Panc1 (cell line): Measurements from ENCODE around the gene NFKB2. TPM values are rescaled to one million over a fixed set of nuclear protein-coding genes. Genes with fewer than 3 reads are reported as not detected.

Source experiments
- ATAC-seq: fragments of 200-7000 bp; cut with Tn5 transposase; 2 replicates; pipeline ENCODE4 v1.9.1; 2020; ENCODE audit warnings: mild to moderate bottlenecking, moderate library complexity
- BruUV-seq: library from RNA; stranded (reverse); fragments of 400-500 nt; replicated peaks from 2 replicates; lab custom pipeline; 2021; lab: Mats Ljungman, UMichigan
- CTCF ChIA-PET: fragments of 300-600 bp; sonication (Branson Sonifier 250); formaldehyde crosslinking; loops from one replicate; lab custom pipeline; 2022; ENCODE audit warnings: antibody characterized with exemption; lab: Charles Lee
- POLR2A ChIA-PET: fragments of 300-600 bp; sonication (Branson Sonifier 250); formaldehyde crosslinking; loops from one replicate; lab custom pipeline; 2022; ENCODE audit warnings: antibody characterized with exemption; lab: Charles Lee
- DNase-seq: peaks from one replicate; pipeline ENCODE4 v3.0.0-alpha.2; 2010; ENCODE audit warnings: low read depth, low spot score
- H3K27ac ChIP-seq: 2 replicates; pipeline ENCODE4 v1.5.1; 2011; ENCODE audit warnings: mild to moderate bottlenecking, low read length, inconsistent platforms
- H3K27me3 ChIP-seq: fragments of 200-500 bp; sonication (Bioruptor generic); 2 replicates; pipeline ENCODE4 v1.6.0; 2014; ENCODE audit warnings: low read length, inconsistent platforms; ENCODE audit not compliant: control insufficient read depth, insufficient read depth
- H3K36me3 ChIP-seq: fragments of 200-500 bp; sonication (Bioruptor generic); 2 replicates; pipeline ENCODE4 v1.5.1; 2014; ENCODE audit warnings: inconsistent platforms, mild to moderate bottlenecking, low read length, moderate library complexity; ENCODE audit not compliant: control insufficient read depth, insufficient read depth
- H3K4me1 ChIP-seq: 2 replicates; pipeline ENCODE4 v1.5.1; 2011; ENCODE audit warnings: inconsistent platforms, mild to moderate bottlenecking, low read length, moderate library complexity; ENCODE audit not compliant: control insufficient read depth, insufficient read depth
- H3K4me3 ChIP-seq, 2 experiments: 2 replicates each; pipeline ENCODE4 v1.5.1; 2011 to 2012; ENCODE audit warnings: low read depth in 2 of 2, low read length in 2 of 2, mild to moderate bottlenecking in 2 of 2, inconsistent platforms in 1 of 2, moderate library complexity in 1 of 2
- H3K9me3 ChIP-seq: fragments of 200-500 bp; sonication (Bioruptor generic); 2 replicates; pipeline ENCODE4 v1.5.1; 2014; ENCODE audit warnings: low read depth, mild to moderate bottlenecking, inconsistent platforms, low read length, moderate library complexity; ENCODE audit not compliant: control insufficient read depth, insufficient read depth
- POLR2AphosphoS5 ChIP-seq: IDR thresholded peaks from 2 replicates; pipeline ENCODE4 v1.6.1; 2012; ENCODE audit warnings: mild to moderate bottlenecking, low read depth, low read length, moderate library complexity
- REST ChIP-seq, 2 experiments: IDR thresholded peaks; 2 replicates each; pipeline ENCODE4 v1.6.1; 2011 to 2012; ENCODE audit warnings: low read depth in 2 of 2, control low read depth in 1 of 2, low read length in 1 of 2, mild to moderate bottlenecking in 1 of 2, moderate library complexity in 1 of 2; ENCODE audit not compliant: insufficient read depth in 1 of 2
- SIN3A ChIP-seq: IDR thresholded peaks from 2 replicates; pipeline ENCODE4 v1.6.1; 2012; ENCODE audit warnings: low read depth, mild to moderate bottlenecking, low read length, moderate library complexity, borderline replicate concordance; ENCODE audit not compliant: insufficient read depth
- TCF7L2 ChIP-seq: IDR thresholded peaks from 2 replicates; pipeline ENCODE4 v1.6.1; 2011; ENCODE audit warnings: mild to moderate bottlenecking, low read depth, low read length, inconsistent platforms
- in situ Hi-C: cut with HindIII; loops from 2 replicates; pipeline ENCODE4 v1.10.0; 2016; ENCODE audit warnings: low sequenced_read_pairs, low pct_unique_long_range_greater_than_20kb
- intact Hi-C: fragments of 100-400 bp; cut with micrococcal nuclease; formaldehyde crosslinking; loops from one replicate; pipeline ENCODE4 v1.10.0; 2022; ENCODE audit not compliant: unreplicated experiment
- total RNA-seq: library from RNA; stranded (reverse); gene quantifications from one replicate; pipeline ENCODE4 v1.2.1, GENCODE V29; 2021; ENCODE audit not compliant: unreplicated experiment
- TF ChIP-seq, protein P1 (sequence below): fragments of 450-650 bp; IDR thresholded peaks from 2 replicates; pipeline ENCODE4 v1.5.1; 2017; ENCODE audit warnings: mild to moderate bottlenecking

Gene NFKB2
- total RNA-seq, 1 experiment from 2014 or later = 105 TPM

DNA sequence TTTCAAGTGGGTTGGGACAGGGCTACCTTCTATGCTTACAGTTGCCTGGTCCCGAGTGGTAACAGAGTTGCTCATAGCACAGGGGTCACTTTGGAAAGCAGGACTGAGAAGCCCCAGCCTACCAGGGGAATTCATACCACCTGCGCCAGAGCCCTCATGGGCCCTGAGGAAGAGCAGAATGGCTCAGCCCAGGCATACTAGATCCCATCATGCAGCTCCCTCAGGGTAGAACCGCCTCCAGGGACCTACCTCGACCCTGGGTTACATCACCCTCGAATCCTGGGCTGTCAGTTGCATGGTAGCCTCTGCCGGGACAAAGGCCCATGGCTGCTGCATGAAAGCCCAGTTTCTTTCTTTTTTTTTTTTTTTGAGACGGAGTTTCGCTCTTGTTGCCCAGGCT lies 34.0 kb downstream of the NFKB2 start:
- no peak for TF ChIP-seq REST (IDR thresholded peaks at IDR 0.05; ENCODE audit: insufficient read depth in 1 of 2, low read depth in 2 of 2, low read length in 1 of 2)
- TF ChIP-seq, protein P1, sequence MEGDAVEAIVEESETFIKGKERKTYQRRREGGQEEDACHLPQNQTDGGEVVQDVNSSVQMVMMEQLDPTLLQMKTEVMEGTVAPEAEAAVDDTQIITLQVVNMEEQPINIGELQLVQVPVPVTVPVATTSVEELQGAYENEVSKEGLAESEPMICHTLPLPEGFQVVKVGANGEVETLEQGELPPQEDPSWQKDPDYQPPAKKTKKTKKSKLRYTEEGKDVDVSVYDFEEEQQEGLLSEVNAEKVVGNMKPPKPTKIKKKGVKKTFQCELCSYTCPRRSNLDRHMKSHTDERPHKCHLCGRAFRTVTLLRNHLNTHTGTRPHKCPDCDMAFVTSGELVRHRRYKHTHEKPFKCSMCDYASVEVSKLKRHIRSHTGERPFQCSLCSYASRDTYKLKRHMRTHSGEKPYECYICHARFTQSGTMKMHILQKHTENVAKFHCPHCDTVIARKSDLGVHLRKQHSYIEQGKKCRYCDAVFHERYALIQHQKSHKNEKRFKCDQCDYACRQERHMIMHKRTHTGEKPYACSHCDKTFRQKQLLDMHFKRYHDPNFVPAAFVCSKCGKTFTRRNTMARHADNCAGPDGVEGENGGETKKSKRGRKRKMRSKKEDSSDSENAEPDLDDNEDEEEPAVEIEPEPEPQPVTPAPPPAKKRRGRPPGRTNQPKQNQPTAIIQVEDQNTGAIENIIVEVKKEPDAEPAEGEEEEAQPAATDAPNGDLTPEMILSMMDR = no peak
- TF ChIP-seq POLR2AphosphoS5 = no peak
- no peak for TF ChIP-seq SIN3A
- TF ChIP-seq TCF7L2 = no peak
- intact Hi-C loops (no loop called here), in situ Hi-C loops (no loop called here)
- H3K4me1 ChIP-seq = 0 out of 2 replicates have a peak, but pooled peaks cover 5% of the 10 kb centered on the region
- no peaks in the 10 kb centered on the region; the same call in 1 of the 2 replicates for H3K36me3 ChIP-seq
- H3K27ac ChIP-seq = no peak overlapping the region
- CTCF ChIA-PET = no interaction called here
- H3K4me3 ChIP-seq = no peak overlapping the region
- POLR2A ChIA-PET = no interaction called here
- DNase-seq = no peak
- ATAC-seq = no peak
- no peaks in the 10 kb centered on the region for H3K9me3 ChIP-seq
- BruUV-seq = no TSS peak
- H3K27me3 ChIP-seq = no peaks in the 10 kb centered on the region

DNA sequence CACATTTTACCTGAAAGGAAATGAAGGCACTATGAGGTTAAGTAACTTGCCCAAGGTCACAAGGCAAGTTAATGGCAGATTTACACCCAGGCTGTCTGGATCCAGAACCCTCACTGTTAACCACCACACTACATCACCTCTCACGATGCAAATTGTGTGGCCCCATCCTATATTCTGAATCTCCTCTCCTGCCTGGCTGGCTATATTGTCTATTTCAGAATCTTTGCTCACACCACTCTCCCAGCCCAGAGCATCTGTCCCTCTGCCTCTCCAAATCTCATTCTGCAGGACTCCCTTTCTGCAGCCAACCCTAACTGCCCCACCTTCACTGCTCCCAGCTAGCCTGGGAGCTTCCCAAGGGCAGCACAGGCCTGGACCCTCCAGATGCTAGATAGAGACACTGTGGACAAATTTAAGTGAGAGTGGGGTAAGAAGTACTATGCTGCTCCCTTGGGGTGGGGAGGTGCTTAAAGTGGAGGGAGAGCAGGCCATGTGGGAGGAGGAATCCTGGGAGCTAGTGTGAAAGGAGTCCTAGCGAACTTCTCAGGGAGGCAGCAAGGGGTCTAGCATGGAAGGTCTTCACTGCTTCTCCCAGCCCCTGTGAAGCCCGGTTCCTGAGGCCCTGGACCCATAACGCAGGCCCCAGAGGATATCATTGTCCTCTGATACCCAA lies 36.1 kb downstream of the NFKB2 start:
- no TSS peak for BruUV-seq
- DNase-seq (no peak), ATAC-seq (peak; percentile 31)
- H3K9me3 ChIP-seq = no peaks in the 10 kb centered on the region
- peak overlapping the region; percentile 88 to 98 for H3K4me3 ChIP-seq
- no peaks in the 10 kb centered on the region; the same call in 1 of the 2 replicates for H3K36me3 ChIP-seq
- H3K4me1 ChIP-seq = peaks cover 14% of the 10 kb centered on the region
- peak overlapping the region; percentile 97 for H3K27ac ChIP-seq
- ChIA-PET POLR2A (no interaction called here), CTCF (interaction anchor here (1.0 to 1.4 kb wide), 2 partner anchors 9 to 79 kb away, joined by 4 to 7 read pairs; no protein-coding TSS in a partner anchor)
- intact Hi-C loops (loop anchor here (5.0 kb wide), 1 partner anchor 46 kb away; no protein-coding TSS in a partner anchor), in situ Hi-C loops (no loop called here)
- no peaks in the 10 kb centered on the region for H3K27me3 ChIP-seq
- TF ChIP-seq, protein P1 = no peak
- no peak for TF ChIP-seq SIN3A
- no peak for TF ChIP-seq TCF7L2
- no peak for TF ChIP-seq REST (IDR thresholded peaks at IDR 0.05; ENCODE audit: insufficient read depth in 1 of 2, low read depth in 2 of 2, low read length in 1 of 2)
- TF ChIP-seq POLR2AphosphoS5 = no peak
